NCI-H2029 (cell line): ENCODE measurements around the gene DEPDC1B.
"Not testable (repeated sequence)": the region's sequence is repeated elsewhere in the genome, so short reads cannot be mapped to it uniquely, and the experiment has no call there.

Experiments used
- DNase-seq: peaks from one replicate; lab custom pipeline; 2025; lab: John Stamatoyannopoulos, UW

DEPDC1B gene

DNA sequence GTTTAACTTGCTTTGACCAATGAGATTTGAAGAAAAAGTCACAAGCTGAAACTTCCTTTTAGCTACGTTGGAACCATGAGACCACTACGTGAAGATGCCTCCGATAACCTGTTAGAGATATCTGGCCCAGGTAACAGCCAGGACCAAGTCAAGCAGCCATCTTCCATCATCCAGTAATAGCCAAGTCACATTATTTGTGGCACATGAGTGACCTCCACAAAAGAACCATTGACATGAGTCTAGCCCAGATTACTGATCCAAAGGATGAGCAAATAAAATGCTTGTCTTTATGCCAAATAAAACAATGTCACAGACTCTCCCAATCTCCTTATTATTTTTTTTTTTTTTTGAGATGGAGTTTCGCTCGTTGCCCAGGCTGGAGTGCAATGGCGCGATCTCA, 1.6 kb downstream of the DEPDC1B start:
- peak; percentile 61 for DNase-seq

DNA sequence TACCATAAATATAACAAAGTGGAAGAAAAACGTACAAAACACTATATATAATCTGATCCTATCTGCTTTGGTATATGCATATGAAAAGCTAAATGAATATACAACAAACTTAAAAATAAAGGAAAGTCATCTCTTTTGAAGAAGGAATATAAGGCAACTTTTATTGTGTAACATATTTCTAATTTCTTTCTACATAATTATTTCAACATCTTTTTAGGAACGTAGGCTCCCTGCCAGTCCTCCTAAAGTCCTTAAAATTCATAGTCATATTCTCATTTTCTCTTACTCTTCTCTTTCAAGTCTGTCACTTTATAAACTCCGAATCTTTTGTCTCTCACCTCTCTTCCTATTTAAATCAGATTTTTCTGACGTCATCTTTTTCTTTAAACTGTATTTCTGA, 9.6 kb downstream of the DEPDC1B start:
- no peak for DNase-seq

DNA sequence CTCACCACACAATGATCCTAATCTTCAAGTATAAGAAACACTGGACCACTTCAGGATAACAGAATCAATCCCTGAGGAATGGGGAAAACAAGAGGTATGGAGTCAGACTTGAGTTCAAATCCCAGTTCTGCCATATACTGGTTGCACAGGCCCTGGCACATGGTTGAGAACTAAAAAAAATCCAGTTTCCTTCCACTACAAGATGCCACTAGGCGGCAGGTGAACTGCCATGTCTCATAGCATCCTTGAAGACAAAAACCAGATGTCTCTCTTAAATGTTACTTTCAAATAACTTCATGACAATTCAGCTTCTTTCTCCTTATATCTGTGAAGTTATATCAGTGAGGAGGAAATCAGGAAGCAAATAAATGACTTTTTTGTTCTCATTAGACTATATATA, 11.0 kb downstream of the DEPDC1B start:
- no peak for DNase-seq

DNA sequence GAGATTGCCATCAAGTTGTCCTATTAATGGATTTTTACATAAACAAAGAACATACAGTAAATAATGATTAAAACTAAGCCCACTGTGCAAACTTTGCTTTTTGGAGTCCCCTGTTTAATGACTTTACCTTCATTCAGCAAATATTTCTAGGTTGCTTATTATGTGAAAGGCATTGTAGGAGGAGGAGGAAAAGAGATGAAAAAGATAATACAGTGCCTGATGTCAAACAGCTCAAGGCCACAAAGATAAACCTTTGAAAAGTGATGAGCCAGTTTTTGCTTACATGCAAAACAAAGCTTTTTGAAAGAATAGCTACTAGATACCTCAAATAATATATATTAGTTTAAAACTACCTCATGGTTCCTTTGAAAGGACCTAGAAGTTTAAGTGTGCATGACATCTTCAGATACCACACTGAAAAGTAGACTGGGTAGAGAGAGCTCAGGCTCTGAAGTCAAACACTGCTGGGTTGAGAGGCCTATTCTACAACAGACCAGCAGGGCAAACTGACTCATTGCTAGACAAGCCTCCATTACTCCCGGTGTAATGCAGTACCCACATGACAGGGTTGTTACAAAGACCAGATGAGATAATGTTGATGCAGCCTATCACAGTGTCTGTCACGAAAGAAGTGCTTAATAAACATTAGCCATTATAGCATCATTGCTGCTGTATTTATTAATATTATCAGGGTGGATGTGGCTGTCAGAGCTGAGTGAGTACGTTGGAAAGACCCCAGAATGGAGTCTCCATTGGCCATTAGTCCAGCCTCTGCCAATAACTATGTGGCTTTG, 11.8 kb downstream of the DEPDC1B start:
- DNase-seq = no peak

DNA sequence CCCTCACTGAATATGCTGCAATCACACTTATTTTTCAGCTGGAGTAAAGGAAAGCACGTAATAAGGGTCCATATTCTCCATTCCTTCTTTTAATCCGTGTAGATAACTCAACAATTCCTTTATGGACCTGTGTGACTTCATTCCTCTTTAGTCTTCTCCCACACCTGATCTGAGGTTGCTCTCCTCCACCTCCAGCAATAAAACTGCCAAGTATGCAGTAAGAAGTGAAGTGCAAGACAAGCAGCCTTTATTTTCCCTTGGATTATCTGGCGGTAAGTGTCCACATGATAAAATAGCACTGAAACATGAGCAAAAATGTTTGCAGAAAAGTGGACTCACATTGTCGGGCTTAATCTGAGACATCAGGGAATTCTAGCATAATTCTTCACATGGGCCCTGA, 13.8 kb downstream of the DEPDC1B start:
- DNase-seq = no peak

DNA sequence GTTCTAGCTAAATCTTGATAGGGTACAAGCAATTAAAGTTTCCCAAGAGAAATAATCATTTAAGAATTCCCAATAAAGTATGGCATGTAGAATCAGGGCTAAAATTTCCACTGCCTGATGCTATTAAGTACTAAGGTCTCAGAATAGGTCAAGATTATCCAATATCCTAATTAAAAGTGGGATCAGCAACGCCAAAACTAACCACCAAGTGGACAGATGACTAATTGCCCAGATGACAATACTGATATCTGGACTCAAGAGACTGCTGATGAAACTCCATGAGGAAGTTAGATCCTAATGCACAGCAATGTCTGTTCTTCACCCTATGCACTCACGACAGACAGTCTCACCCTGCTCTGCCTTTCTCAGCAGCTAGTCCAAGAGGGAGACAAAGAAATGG, 14.3 kb downstream of the DEPDC1B start:
- no peak for DNase-seq

DNA sequence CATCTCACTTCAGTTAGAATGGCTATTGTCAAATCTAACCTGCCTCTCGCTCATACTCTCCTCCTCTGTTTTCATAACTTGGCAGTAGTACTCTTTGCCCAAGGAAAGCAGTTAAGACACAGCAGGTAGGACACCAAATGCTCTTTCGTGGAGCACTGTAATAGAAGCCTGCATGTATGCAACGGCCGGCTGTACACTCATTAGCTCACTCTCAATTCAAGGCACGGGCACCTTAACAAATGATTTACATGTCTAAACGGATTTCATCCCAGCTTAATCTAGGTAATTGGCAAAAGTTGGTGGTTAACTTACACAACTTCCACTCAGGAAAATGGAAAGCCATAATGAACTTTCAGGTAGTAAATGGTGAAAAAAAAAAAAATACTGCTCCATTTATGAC, 14.9 kb downstream of the DEPDC1B start:
- DNase-seq = no peak

DNA sequence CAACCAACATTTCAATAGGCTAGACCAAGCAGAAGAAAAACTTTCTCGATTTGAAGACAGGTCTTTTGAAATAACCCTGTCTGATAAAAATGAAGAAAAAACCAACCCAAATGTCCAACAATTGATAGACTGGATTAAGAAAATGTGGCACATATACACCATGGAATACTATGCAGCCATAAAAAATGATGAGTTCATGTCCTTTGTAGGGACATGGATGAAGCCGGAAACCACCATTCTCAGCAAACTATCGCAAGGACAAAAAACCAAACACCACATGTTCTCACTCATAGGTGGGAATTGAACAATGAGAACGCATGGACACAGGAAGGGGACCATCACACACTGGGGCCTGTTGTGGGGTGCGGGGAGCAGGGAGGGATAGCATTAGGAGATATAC, 18.0 kb downstream of the DEPDC1B start:
- not testable (repeated sequence) for DNase-seq

DNA sequence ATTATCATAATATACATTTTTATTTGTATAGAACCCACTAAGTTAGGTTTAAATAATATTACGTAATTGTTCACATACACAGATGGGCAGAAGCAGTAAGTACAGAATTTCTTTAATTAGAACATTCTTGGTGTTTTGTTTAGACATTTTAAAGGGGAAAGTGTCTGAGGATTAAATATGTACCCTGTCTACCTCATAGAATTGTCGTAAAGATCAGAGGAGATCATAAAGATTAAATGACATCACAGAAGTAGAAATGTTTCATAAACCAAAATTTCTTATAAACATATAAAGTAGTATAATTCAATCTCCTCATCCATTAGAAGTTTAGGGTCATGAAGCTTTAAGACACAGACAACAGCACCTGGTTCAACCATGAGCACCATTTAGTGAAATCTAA, 20.1 kb downstream of the DEPDC1B start:
- no peak for DNase-seq

DNA sequence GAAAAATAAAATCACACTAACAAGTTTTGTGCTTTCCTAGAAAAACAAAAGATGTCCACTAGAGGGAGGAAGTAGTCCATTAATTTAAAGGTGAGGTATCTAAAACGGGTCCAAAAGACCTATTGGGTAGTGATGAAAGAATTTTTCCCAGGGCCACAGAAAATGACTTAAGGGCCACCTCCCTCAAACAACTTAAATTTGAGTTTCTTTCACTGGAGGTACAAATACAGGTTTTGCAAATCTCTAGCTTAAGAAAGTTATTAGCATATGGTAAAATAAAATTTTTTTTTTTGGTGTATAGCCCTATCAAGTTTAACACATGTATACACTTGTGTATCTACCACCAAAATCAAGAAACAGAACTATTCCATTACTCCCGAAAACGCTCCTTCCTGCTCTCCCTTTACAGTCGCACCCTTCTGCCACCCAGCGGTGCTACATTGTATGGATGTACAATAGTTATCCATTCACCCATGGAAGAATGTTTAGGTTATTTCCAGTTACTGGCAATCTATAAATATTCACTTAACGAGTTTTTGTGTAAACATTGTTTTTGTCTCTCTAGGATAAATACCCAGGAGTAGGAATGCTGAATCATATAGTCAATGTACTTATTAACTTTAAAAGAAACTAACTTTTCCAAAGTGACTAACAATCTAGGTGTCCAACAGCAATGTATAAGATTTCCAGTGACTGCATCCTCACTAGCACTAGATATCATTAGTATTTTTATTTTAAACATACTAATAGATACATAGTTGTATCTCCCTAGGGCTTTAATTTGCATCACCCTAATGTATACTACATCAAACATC, 21.9 kb downstream of the DEPDC1B start:
- peak; percentile 33 for DNase-seq

DNA sequence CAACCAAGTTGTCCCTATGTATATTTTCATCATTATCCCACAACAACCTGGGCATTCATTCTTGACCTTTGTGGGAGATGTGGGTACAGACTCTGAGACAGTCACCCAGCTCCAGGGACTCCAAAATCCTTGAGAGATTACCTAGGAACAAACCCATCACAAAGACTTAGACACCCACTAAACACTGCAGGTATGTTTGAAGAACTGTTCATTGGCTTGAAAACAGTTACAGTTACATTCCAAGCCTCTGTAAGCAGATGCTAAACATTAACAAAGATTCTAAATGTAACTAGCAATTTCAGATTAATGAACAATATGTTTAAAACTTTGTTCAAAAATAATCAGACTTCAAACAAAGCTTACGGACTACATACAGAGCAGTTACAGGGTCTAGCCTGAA, 24.7 kb downstream of the DEPDC1B start:
- DNase-seq = no peak

DNA sequence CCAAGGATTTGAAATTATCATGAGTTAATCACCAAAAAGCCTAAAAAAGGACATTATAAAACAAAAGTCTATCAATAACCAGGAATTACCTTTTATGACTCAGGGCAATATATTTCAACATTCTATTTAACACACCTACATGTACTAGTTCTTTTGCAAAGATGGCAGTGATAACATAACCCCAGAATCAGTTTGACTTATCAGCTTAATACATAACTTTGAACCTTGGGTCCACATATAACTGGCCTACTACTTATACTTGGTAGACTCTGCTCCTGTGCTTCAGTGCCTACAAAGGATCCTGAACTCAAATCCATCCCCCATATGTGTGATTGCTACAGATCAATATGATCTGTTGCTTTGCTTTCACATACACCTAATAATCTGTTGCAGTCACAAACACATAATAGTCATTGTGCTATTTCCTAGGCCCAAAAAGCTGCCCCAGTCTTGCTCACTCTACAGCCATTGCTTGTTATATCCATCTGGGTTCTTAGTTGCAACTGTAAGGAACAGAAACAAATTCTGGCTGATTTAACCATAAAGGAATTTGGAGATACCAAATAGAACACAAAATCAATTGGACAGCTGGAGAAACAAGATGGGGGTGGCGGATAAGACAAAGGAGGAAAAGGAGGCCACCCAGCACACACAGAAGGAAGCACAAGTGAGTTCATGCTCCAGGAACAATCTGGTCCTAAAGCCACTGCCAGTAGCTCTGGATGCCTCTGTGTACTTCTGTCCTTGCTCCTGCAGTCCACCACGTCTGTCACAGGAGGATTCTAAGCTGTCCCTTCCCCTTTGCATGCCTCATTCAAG, 25.5 kb downstream of the DEPDC1B start:
- no peak for DNase-seq

DNA sequence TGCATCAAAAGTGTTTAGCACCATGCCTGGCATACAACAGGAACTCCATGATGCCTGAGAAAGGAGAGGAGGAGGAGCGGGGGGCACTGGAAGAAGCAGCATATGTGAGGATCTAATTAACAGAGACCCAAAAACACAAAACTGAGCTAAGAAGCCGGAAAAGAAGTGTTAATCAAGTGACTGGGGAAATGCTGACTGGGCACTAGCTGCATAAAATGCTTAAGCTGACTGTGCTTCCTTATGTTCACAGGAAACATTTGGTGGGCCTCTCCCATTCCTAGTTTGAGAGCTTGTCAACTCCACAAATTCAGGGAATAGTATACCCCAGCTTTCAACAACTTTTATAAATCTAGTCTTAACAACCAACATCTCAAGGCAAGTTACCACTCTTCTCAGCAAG, 26.6 kb downstream of the DEPDC1B start:
- no peak for DNase-seq

DNA sequence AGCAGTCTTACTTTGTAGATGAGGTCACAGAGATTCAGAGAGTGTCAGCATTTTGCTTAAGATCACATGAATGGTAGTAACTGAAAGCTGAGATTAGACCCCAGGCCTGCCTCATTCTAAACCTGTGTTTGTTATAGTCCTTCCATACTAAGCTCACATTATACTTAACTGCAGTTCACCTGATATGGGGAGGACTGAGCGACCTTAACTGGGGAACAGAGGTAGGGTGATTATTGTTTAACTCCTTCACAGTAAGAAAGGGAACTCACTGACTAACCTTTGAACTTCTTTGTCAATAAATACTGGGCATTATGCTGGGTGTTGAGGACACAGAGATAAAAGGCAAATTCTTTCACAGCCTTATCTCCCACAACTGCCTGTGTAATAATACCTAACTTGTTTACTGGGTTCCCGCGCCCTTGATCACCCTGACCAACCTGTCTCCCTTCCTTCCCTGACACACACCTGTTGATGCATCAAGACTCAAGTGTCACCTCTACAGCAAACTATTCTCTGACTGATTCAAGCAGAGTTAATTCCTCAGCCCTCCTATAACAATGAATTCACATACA, 27.2 kb downstream of the DEPDC1B start:
- DNase-seq = no peak

DNA sequence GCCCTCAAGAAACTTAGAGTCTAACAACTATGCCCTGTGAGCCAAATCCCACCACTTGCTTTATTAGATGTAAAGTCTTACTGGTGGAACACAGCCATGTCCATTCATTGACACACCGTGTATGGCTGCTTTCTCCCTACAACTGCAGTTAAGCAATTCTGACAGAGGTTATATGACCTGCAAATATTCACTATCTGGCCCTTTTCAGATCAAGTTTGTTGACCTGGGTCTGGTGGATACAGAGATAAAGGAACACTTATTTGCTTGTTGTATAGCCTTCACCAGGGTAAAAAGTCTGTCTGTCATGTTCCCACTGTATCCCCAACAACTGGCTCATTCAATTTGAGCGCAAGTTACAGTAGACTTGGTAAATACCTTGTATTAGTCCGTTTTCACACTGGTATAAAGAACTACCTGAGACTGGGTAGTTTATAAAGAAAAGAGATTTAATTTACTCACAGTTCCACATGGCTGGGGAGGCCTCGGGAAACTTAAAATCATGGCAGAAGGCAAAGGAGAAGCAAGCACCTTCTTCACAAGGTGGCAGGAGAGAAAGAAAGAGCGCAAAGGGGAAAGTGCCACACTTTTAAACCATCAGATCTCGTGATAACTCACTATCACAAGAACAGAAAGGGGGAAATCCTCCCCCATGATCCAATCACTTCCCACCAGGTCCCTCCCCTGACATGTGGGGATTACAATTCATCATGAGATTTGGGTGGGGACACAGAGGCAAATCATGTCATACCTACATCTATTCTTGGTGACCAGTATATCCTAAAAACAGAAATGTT, 27.9 kb downstream of the DEPDC1B start:
- DNase-seq = no peak

DNA sequence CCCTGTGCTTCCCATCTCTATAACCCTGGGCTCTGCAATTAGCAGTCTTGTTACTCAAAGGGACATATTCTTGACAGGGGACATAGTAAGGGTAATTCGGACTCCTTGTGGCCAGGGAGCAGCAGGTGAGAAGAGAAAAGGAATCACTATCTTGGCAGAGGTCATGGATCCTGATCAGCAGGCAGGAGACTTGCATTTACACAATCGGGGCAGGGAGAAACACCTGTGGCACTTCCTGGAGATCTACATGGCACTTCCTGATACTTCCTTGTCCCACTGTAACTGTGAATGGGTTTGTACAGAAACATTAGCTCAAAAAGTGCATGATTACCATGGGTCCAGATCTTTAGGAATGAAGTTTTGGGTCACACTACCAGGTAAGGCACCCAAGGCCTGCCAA, 29.2 kb downstream of the DEPDC1B start:
- DNase-seq = no peak

DNA sequence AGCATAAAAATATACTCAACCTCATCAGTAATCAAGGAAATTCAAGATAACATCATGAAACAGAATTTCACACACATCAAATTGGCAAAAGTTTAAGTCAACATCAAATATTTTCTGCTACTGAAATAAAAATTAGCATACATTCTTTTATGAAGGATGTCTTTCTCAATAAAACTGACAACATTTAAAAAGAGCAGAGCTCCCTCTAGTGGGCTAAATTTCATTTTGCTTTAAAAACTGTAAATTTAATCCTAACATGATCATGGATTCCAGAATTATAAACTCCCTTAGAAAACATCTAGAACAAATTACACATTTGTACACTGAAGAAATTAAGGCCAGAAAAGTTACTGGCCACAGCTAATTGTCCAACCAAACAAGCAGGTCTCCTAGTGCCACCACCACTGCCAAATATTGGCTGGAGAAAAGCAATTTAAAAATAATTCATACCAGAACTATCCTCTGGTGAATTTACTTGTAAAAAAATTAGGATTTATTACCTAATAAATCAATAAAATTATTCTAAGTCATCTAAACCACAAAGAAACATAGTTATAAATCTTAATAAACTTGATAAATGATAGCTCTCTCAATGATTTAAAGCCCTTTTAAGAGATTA, 31.2 kb downstream of the DEPDC1B start:
- peak; percentile 26 for DNase-seq

DNA sequence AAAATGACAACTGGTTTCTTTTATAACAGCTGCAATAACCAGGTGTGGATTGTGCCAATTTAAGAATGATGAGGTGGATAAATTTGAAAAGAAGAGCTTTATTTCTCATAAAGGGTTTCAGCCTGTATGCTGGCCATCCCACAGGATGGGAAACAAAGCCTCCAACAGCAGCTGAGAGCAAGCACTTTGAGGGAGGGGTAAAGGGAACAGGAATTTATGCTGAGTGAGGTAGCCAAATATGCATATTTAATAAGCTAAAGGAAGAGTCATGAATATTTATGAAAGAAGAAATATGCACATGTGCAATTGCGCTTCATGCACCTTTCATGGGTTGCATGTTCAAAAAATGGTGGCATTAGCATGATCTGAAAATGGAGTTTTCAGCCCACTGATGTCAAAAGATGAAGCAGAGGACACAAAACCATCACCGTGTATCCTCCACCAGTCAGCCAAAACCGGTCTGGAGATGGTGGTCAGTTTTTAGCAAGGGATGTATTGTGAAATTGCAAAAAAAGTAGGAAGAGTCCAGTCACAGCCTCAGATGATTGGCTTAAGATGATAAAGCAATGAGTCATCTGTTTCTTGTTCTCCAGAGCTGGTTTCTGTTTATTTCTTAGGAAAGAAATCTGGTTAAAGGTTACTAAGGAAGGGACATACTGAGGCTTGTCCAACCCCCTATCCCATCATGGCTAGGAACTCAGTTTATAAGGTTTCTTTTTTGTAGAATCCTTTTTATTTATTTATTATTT, 47.9 kb downstream of the DEPDC1B start:
- DNase-seq = no peak

DNA sequence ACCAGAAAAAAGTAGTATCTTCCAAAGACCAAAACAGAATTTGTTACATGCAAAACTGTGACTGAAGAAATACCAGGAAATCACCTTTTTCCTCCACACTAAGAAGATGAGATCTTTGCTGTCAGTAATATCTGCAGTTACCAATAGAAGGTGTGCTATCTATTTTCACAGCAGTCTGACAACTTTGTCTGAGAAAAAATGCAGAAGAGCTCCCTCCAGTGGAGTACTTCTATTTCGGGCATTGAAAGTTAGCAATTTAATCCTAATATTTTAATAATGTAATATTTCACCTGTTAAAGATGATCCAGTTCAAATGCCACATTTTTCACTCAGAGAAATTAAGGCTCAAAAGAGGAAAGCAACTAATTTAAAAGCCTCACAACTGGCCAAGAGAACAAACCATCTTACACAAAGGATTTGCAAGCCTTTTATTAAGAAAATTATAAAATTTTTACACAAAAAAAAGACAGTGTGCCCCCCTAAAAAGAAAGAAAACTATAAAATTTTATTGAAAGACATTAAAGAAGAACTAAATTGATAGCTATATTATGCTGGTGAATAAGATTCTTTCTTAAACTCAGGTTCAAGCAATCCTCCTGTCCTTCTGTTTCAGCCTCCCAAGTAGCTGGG, 50.6 kb downstream of the DEPDC1B start:
- DNase-seq = no peak

DNA sequence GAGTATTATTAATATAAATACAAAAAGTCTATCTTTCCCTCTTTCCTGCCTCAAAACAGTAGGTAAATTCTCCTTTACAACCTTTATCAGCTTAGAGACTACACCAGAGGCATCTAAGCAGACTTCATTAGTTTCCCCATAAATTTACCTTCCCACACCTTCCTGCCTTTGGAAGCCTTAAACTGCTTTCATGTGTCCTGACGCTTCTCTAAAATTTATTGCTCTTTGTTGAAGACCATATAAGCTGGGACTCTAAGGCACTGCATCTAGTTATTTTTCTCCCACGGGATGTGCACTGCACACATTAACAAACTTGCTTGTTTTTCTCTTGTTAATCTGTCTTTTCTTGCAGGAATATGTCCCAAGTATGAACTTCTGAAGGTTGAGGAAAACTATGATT, 51.8 kb downstream of the DEPDC1B start:
- no peak for DNase-seq
